Peyer's patch (tissue), 4 donors: ENCODE measurements around the gene DCP1B. TPM values are rescaled to one million over a fixed set of nuclear protein-coding genes. Genes with fewer than 3 reads are reported as not detected.

ENCODE experiments used
- DNase-seq, 3 donors: peaks; one replicate each; pipeline ENCODE4 v3.0.0-alpha.2; 2017 to 2019
- H3K27ac ChIP-seq, 4 donors: fragments of 200-600 bp; sonication (generic); one replicate each; pipeline ENCODE4 v1.5.1; 2016 to 2019
- H3K27me3 ChIP-seq, 2 donors: fragments of 200-600 bp; sonication (generic); one replicate each; pipeline ENCODE4 v1.5.1; 2019
- H3K36me3 ChIP-seq, 3 donors: fragments of 200-600 bp; sonication (generic); one replicate each; pipeline ENCODE4 v1.5.1; 2016 to 2019
- H3K4me1 ChIP-seq, 4 donors: fragments of 200-600 bp; sonication (generic); one replicate each; pipeline ENCODE4 v1.5.1; 2016 to 2019
- H3K4me3 ChIP-seq, 4 donors: fragments of 200-600 bp; sonication (generic); 1 replicate in 3 of 4; 2 replicates in 1 of 4; pipeline ENCODE4 v1.5.1; 2016 to 2019; ENCODE audit warnings: mild to moderate bottlenecking in 1 of 4
- H3K9me3 ChIP-seq, 4 donors: fragments of 200-600 bp; sonication (generic); one replicate each; pipeline ENCODE4 v1.5.1; 2016 to 2019; ENCODE audit warnings: mild to moderate bottlenecking in 1 of 4
- POLR2A ChIP-seq, 2 donors: fragments of 450-650 bp; IDR thresholded peaks; one replicate each; pipeline ENCODE4 v1.5.1; 2017; ENCODE audit warnings: antibody characterized with exemption in 2 of 2, mild to moderate bottlenecking in 2 of 2, moderate library complexity in 2 of 2
- total RNA-seq, 4 donors: library from RNA; depleted of rRNA; stranded (reverse); fragments of >200 nt; gene quantifications; one replicate each; pipeline ENCODE4 v1.1.0, GENCODE V29; 2016
- TF ChIP-seq, protein P1 (sequence below), 6 experiments: fragments of 450-650 bp in 4 of 6; fragments of 200-600 bp in 2 of 6; sonication (generic) in 1 of 6; IDR thresholded peaks; one replicate each; pipeline ENCODE4 v1.5.1; 2017 to 2019; ENCODE audit warnings: antibody characterized with exemption in 6 of 6, mild to moderate bottlenecking in 3 of 6, moderate library complexity in 1 of 6

DCP1B gene
- total RNA-seq, 4 donors from 2014 or later = 14.7 to 54.5 (median 18.6) TPM

DNA sequence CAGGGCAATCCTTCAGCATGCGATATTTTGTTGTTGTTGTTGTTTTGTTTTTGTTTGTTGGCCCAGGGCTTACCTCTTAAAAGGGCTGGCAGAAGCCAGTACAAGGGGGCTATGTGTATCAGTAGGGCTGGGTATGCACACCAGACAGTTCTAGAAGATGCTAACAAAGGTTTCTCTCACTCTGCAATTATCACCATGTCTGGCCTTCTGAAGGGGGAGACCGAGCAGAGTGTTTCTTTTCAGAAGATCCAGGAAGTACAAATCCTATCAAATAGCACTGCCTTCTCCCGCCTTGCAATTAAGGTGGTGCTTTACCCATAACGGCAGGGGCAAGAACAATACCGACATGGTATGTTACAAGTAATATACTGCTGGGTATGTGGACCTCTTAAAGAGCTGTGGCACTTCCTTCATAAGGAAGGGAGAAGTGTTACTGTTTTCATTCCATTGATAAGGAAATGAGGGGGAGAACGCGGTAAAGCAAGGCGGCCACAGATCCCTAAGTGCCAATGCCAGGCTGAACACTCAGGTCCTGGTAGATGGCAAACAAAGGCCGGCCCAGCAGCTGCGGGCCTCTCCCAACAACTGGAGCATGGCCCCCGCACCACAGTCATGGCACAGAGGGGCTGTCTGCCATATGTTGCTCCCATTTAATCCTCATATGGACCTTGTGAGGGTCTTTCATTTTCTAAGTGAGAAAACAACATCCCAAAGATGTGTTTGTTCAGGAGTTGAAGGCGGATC lies 66.6 kb downstream of the DCP1B start:
- peaks cover 0 to 25% (median 0%) of the 10 kb centered on the region in 4 donors for H3K4me1 ChIP-seq
- DNase-seq = no peak

GRCh38 chr12:1936406-1937320 lies 67.6 kb downstream of the DCP1B start:
- DNase-seq = peak in 1 of 3 donors; percentile 71
- TF ChIP-seq, protein P1, sequence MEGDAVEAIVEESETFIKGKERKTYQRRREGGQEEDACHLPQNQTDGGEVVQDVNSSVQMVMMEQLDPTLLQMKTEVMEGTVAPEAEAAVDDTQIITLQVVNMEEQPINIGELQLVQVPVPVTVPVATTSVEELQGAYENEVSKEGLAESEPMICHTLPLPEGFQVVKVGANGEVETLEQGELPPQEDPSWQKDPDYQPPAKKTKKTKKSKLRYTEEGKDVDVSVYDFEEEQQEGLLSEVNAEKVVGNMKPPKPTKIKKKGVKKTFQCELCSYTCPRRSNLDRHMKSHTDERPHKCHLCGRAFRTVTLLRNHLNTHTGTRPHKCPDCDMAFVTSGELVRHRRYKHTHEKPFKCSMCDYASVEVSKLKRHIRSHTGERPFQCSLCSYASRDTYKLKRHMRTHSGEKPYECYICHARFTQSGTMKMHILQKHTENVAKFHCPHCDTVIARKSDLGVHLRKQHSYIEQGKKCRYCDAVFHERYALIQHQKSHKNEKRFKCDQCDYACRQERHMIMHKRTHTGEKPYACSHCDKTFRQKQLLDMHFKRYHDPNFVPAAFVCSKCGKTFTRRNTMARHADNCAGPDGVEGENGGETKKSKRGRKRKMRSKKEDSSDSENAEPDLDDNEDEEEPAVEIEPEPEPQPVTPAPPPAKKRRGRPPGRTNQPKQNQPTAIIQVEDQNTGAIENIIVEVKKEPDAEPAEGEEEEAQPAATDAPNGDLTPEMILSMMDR (IDR thresholded peaks at IDR 0.05) = no peak
- TF ChIP-seq POLR2A (IDR thresholded peaks at IDR 0.05) = no peak
- Histone ChIP-seq H3K9me3 (no peaks in the 10 kb centered on the region), H3K27me3 (no peaks in the 10 kb centered on the region), H3K36me3 (peaks cover 0 to 16% (median 0%) of the 10 kb centered on the region in 3 donors), H3K4me3 (no peak overlapping the region), H3K4me1 (peaks cover 0 to 33% (median 0%) of the 10 kb centered on the region in 4 donors), H3K27ac (peak overlapping the region in 2 of 4 donors; percentile 48 to 49)

More for the DNA sequence above, 66.6 kb downstream of the DCP1B start:
- Histone ChIP-seq H3K27ac (peak overlapping the region in 2 of 4 donors; percentile 48 to 49), H3K4me3 (no peak overlapping the region), H3K9me3 (no peaks in the 10 kb centered on the region), H3K27me3 (no peaks in the 10 kb centered on the region), H3K36me3 (peaks cover 0 to 18% (median 0%) of the 10 kb centered on the region in 3 donors)
- TF ChIP-seq, protein P1 (IDR thresholded peaks at IDR 0.05) = no peak
- TF ChIP-seq POLR2A (IDR thresholded peaks at IDR 0.05) = no peak

GRCh38 chr12:1935700-1936378 lies 68.4 kb downstream of the DCP1B start:
- no peak overlapping the region for H3K4me3 ChIP-seq
- no peak for DNase-seq
- H3K4me1 ChIP-seq = peaks cover 0 to 33% (median 0%) of the 10 kb centered on the region in 4 donors

DNA sequence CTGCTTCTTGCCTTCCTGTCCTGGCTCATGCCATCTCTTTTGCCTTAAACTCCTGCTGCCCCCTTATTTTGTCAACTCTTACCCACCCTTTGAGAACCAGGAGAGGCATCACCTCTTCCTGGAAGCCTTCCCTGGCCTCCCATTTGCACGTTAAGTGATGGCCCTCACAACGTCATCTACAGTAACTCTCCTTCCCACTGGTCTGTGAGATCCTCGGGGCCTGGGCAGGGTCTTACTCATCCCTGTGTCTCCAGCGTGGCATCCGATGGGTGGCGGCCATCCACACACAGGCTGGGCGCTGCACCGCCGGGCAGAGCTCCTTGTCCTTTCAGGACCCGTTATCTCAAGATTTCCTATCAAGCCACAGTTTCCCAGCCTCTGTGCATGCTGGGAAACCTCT lies 69.0 kb downstream of the DCP1B start:
- no peaks in the 10 kb centered on the region for H3K27me3 ChIP-seq
- H3K4me1 ChIP-seq = peaks cover 0 to 33% (median 3%) of the 10 kb centered on the region in 4 donors
- no peak for DNase-seq
- TF ChIP-seq, protein P1 (IDR thresholded peaks at IDR 0.05) = no peak
- TF ChIP-seq POLR2A (IDR thresholded peaks at IDR 0.05) = no peak
- H3K27ac ChIP-seq = no peak overlapping the region
- H3K4me3 ChIP-seq = no peak overlapping the region
- no peaks in the 10 kb centered on the region for H3K9me3 ChIP-seq
- H3K36me3 ChIP-seq = peaks cover 0 to 5% (median 0%) of the 10 kb centered on the region in 3 donors

More at GRCh38 chr12:1935700-1936378, 68.4 kb downstream of the DCP1B start:
- H3K36me3 ChIP-seq = peaks cover 0 to 8% (median 0%) of the 10 kb centered on the region in 3 donors
- H3K9me3 ChIP-seq = no peaks in the 10 kb centered on the region
- no peaks in the 10 kb centered on the region for H3K27me3 ChIP-seq
- peak overlapping the region in 1 of 4 donors; percentile 49 for H3K27ac ChIP-seq
- no peak for TF ChIP-seq POLR2A (IDR thresholded peaks at IDR 0.05)
- TF ChIP-seq, protein P1 (IDR thresholded peaks at IDR 0.05) = no peak

GRCh38 chr12:1934831-1935230 lies 69.4 kb downstream of the DCP1B start:
- Histone ChIP-seq H3K4me3 (no peak overlapping the region), H3K36me3 (peaks cover 0 to 5% (median 0%) of the 10 kb centered on the region in 3 donors), H3K9me3 (no peaks in the 10 kb centered on the region), H3K27me3 (no peaks in the 10 kb centered on the region), H3K4me1 (peaks cover 0 to 33% (median 3%) of the 10 kb centered on the region in 4 donors), H3K27ac (no peak overlapping the region)
- TF ChIP-seq POLR2A (IDR thresholded peaks at IDR 0.05) = no peak
- TF ChIP-seq, protein P1 (IDR thresholded peaks at IDR 0.05) = no peak
- DNase-seq = no peak
